GM23248 (cell line): ENCODE data around the gene FYB2.

ENCODE experiments used
- EZH2 ChIP-seq: fragments of 200-600 bp; sonication (generic); IDR thresholded peaks from 2 replicates; pipeline ENCODE4 v1.6.1; 2018; ENCODE audit warnings: antibody characterized with exemption, mild to moderate bottlenecking; ENCODE audit not compliant: insufficient read depth, poor library complexity, severe bottlenecking
- EZH2phosphoT487 ChIP-seq: fragments of 200-600 bp; sonication (generic); IDR thresholded peaks from 2 replicates; pipeline ENCODE4 v1.6.1; 2018; ENCODE audit warnings: antibody characterized with exemption, moderate library complexity, mild to moderate bottlenecking, low read depth; ENCODE audit not compliant: insufficient read depth

GRCh38 chr1:56803561-56804156, 15.5 kb downstream of the FYB2 start:
- no peak for TF ChIP-seq EZH2
- no peak for TF ChIP-seq EZH2phosphoT487
